HG03045 (cell line): ENCODE data around the gene DBR1.

ENCODE experiments used
- ATAC-seq: cut with Tn5 transposase; IDR thresholded peaks from one replicate; pipeline ENCODE4 v1.9.1; 2021; ENCODE audit warnings: mild to moderate bottlenecking, moderate library complexity; ENCODE audit not compliant: unreplicated experiment

The DBR1 gene

GRCh38 chr3:138174421-138175131 lies at the start of gene DBR1:
TSS of gene DBR1 (minus strand) at chr3:138174921. CDS start at chr3:138174795, 126 bp downstream.
- peak; percentile 94 for ATAC-seq

- ATAC-seq, result no peak
These were observed 48.2 kb upstream of the DBR1 start for GRCh38 chr3:138222942-138223287.

GRCh38 chr3:138222131-138222941 lies 47.6 kb upstream of the DBR1 start:
- ATAC-seq, result no peak

- no peak for ATAC-seq
These were observed 46.1 kb upstream of the DBR1 start for GRCh38 chr3:138220788-138221187.

DNA sequence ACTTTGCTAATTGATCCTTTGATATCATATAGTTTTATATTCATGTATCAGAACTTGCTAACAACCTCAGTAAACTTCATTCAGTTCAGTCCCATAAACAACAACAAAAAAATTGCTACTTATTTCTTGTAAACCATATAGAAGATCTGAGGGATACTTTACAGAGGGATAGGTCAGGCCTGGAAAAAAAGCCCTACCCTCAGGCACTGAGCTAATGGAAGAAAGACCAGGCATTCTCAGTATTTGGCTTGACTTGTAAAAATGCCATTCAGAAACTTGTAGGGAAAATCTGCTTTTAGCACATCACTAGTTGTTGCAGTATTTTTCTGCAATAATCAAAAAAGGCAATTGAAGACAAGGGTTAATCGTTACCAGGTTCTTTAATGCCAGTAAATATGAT lies 45.5 kb upstream of the DBR1 start:
- ATAC-seq, result no peak

- no peak for ATAC-seq
These were observed 44.5 kb upstream of the DBR1 start for GRCh38 chr3:138219255-138219654.

GRCh38 chr3:138213398-138214085 lies 38.8 kb upstream of the DBR1 start:
- ATAC-seq, result no peak

DNA sequence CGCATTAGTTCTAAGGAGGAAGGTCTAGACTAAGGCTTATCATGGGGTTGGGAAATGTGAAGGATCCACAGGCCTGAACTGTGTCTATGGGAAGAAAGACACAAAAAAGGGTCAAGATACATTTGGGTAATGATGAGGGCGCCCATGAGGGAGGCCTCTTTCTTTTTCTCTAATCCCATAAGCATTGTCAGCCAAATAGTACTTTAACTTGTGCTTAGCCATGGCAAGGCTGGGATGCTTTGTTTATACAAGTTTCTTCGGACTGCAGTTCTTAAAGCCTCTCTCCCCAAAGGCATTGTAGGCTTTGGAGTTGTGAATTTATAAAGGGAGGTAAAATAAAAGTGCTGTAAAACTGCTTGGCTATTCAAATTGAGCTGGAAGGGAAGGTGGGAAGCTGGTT lies 35.8 kb upstream of the DBR1 start:
- no peak for ATAC-seq

GRCh38 chr3:138206196-138206595 lies 31.5 kb upstream of the DBR1 start:
- ATAC-seq, result no peak

DNA sequence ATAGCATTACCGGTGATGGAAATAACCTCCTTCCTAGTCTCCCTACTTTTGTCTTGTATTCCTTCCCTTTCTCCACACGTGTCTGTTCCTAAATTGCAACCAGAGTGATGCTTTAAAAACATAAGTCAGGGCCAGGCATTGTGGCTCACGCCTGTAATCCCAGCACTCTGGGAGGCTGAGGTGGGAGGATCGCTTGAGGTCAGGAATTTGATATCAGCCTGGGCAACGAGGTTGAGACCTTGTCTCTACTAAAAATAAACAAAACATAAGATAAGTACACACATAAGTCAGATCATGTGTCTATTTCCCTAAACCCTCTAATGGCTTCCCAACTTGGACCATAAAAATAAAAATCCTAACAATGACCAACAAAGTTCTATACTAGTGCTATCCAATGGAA lies 30.8 kb upstream of the DBR1 start:
- no peak for ATAC-seq

GRCh38 chr3:138203938-138204337 lies 29.2 kb upstream of the DBR1 start:
- ATAC-seq, result no peak

GRCh38 chr3:138202945-138203701 lies 28.4 kb upstream of the DBR1 start:
- no peak for ATAC-seq

DNA sequence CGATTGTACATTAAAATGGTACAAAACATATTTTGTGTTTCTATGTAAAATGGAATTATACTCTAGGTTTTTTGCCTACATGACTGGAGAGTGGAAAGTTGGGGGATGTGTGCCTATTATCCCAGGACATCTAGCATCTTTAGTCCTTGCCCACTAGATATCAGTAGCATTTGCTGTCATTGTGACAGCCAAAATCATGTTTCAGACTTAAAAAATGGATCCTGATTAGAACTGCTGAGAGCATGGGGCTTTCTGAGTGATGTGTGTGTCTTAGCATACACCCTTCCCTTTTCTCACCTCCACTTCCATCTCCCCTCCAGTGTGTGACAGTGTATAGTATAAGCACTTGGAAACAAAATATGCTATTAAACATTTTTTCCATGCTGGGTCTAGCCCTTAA lies 25.7 kb upstream of the DBR1 start:
- ATAC-seq, result no peak

GRCh38 chr3:138199851-138200250 lies 25.1 kb upstream of the DBR1 start:
- no peak for ATAC-seq

- ATAC-seq, result no peak
These were observed 22.8 kb upstream of the DBR1 start for GRCh38 chr3:138197524-138197923.

GRCh38 chr3:138197058-138197457 lies 22.3 kb upstream of the DBR1 start:
- ATAC-seq, result no peak

- no peak for ATAC-seq
These were observed 21.3 kb upstream of the DBR1 start for GRCh38 chr3:138196023-138196422.

DNA sequence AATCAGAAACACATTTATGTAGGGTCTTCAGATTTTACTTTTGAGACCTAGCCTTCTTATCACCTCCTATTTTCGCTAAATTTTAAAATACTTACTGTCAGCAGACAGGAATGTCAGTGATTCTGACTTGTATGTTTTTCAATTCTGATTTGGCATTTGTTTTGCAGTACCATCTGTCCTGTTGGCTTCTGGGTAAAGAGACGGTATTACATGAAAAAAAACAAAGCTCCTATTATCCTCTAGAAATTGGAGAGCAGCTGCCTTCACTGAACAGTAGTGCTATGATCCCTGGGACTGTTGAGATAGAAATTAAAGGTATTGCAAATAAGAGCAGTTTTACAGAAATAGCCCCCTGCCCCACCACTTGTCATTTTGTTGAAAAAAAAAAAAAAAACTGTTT lies 20.8 kb upstream of the DBR1 start:
- no peak for ATAC-seq

- ATAC-seq, result peak; percentile 2
These were observed 13.5 kb upstream of the DBR1 start for GRCh38 chr3:138188013-138188730.

DNA sequence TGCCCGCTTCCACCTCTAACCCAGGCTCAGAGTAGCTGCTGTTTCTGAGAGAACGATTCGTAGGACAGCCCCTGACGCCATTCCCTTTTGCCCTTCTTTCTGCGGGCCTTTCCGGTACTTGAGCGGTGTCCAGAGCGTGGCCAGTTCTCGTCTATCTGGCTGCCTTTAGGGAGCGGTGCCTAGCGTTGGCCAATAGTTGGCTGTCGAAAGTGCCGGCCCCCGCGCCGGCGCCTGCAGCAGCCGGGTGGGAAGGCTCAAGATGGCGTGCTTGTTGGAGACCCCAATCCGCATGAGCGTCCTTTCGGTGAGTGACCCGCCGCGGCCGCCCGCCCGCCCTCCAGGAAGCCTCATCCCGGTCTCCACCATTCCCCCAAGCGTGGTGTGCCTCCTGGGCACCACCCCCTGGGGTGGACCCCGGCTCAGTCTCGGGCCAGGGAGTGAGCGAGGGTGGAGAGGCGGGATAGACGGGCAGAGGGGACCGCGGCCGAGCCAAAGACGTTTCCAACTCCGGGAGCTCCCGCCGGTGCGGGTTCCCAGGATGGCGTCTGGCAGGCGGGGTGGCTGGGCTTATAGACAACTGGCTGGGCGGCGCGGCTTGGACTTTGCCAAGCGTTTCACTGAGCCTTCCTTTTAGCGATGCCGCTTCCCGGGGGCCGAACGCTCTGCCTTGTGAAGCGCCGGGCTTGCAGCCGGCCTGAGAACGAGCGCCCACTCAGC lies 12.7 kb upstream of the DBR1 start, which contains the start of gene ARMC8:
ARMC8 (plus strand) TSS at position 6 of the 717 bp plus-strand sequence; CDS start at position 260, 254 bp downstream.
- peak; percentile 60 for ATAC-seq
